IPS-11a (cell line): ENCODE measurements around the gene ING5.
"Not testable (repeated sequence)": the region's sequence is repeated elsewhere in the genome, so short reads cannot be mapped to it uniquely, and the experiment has no call there.

Experiments
- H3K4me3 ChIP-seq: one replicate; pipeline ENCODE4 v1.5.1; 2013; ENCODE audit warnings: low read depth, low read length, control low read depth

ING5 gene

DNA sequence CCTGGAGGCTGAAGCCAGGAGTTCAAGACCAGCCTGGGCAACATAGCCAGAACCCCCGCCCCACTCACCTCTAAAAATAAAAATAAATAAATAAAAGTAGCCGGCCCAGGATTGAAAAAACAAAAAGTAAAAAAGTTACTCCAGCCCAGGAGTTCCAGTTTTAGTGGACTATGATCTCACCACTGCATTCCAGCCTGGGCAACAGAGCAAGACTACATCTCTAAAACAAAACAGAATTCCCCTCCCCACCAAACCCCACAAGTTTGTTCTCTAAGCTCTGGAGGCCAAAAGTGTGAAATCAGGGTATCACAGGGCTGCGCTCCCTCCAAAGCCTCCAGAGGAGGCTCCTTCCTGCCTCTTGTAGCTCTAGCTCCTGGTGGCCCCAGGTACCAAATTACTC lies 34.3 kb downstream of the ING5 start:
- H3K4me3 ChIP-seq: no peak overlapping the region

DNA sequence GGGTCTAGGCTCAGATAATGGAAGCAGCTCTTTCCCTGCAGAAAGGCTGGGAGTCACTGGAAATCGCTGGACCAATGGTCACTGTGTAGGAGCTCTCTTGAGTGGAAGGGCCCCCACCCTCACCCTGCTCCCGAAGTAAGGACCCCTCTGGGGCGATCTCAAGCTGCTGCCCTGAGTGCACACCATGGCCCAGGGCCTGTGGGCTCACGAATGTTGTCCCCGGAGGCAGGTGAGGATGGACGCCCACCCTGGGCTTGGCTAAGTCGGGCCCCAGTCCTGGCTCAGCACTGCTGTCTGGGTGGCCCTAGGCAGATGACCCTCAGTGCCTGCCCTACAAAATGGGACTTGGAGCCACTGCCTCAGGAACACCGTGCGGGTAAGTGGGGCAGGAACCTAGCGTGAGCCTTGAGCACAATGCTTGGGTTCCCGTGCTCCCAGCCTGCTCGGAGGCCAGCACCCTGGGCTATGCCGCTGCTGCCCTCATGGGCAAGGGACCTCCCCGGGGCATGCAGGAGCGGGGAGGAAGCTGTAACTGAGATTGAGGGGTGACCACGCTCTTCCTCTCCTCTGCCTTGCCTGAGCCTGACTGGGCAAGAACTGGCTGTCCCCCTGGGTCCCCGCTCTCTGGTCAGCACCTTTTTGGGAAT lies 36.3 kb downstream of the ING5 start:
- no peak overlapping the region for H3K4me3 ChIP-seq

DNA sequence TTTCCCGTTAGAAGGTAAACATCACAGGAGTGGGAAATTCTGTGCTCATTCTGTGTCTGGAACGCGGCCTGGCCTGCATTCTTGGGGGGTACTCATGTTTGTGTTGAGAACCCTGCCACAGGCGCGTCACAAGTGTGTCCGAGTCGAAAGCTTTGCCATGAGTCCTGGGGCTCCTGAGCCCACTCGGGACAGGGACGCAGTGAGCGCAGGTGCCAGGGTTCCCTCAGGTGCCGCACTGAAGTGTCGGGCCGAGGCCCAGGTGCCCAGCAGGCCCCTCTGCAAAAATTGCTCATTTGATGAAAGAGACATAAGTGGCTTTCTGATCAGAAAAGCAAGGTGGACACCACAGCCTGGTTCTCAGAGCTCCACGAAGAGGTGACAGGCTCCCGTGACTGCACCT lies 37.3 kb downstream of the ING5 start:
- H3K4me3 ChIP-seq: no peak overlapping the region

DNA sequence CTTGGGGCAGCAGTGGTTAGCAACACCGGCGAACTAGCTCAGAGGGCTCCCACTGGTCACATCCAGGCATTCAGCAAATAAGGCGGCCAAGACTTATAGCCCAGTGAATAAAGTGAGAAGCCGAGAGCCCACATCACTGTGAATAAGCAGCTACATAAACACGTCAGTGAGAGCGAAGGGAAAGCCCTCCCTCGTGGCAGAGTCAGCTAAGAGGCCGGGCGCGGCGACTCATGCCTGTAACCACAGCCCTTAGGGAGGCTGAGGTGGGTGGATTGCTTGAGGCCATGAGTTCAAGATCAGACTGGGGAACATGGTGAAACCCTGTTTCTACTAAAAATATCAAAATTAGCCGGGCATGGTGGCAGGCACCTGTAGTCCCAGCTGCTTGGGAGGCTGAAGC lies 37.8 kb downstream of the ING5 start:
- H3K4me3 ChIP-seq: no peak overlapping the region

DNA sequence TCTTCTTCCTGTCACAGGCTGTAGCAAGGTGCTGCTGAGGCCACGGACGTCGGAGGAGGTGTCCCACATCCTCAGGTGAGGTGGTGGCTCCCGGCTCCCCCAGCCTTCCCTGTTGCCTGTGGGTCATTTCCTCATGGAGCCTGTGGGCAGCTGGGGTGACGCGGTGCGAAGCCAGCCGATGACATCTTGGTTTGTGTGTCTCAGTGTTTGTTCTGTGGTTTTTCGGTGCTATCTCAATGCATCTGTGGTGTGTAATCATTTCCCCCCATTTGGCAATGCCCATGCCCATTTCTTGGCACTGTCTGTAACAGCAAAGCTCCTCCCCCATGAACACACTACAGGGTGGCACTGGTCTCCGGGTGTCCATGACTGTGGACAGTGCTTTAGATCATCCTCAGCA lies 39.2 kb downstream of the ING5 start:
- H3K4me3 ChIP-seq: no peak overlapping the region

DNA sequence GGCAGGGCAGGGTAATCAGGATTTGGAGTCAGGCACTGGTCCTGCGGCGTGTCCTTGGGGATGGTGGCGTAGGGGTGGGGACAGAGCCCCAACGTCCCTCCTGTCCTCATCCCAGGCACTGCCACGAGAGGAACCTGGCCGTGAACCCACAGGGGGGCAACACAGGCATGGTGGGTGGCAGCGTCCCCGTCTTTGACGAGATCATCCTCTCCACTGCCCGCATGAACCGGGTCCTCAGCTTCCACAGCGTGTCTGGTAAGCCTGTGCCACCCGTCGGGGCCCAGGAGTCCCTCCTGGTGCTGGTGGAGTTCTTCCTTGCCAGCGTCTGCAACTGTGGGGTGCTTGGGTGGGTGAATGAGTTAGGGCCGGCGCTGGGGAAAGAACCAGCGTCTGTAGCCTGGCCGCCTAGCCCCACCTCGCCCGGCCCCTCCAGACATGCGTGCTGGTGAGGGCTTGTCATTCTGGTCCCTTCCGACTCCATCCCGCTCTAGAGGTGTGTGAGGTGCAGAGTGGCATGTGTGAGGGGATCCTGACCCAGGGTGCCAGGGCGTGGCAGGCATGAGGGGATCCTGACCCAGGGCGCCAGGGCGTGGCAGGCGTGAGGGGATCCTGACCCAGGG lies 40.6 kb downstream of the ING5 start:
- no peak overlapping the region for H3K4me3 ChIP-seq

DNA sequence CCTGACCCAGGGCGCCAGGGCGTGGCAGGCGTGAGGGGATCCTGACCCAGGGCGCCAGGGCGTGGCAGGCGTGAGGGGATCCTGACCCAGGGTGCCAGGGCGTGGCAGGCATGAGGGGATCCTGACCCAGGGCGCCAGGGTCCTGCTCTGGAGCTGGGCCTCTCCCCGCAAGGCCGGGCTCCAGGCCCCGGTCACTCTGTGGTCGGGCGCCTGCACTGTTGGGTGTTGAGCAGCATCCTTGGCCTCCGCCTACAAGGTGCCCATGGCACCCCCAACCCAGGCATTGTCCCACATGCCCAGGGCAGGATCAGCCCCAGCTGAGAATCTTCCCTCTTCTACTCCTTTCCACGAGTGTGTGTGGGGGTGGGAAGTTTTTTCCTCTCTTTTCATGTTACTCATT lies 41.2 kb downstream of the ING5 start:
- not testable (repeated sequence) for H3K4me3 ChIP-seq

DNA sequence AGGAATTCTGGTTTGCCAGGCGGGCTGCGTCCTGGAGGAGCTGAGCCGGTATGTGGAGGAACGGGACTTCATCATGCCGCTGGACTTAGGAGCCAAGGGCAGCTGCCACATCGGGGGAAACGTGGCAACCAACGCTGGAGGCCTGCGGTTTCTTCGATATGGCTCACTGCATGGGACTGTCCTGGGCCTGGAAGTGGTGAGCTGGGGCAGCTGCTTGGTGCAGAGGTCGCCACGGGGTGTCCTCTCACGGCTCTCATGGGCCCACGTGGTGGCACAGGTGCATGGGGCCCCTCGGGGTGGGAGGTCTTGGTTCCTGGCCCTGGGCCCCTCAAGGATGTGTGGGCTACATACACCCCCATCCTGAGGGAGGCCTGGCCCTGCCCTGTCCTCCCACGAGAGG lies 41.8 kb downstream of the ING5 start:
- no peak overlapping the region for H3K4me3 ChIP-seq

- H3K4me3 ChIP-seq: no peak overlapping the region
Observed at GRCh38 chr2:241744028-241744754, 42.4 kb downstream of the ING5 start.

- H3K4me3 ChIP-seq: no peak overlapping the region
Observed at GRCh38 chr2:241745276-241745675, 43.4 kb downstream of the ING5 start.

GRCh38 chr2:241746084-241746483 lies 44.2 kb downstream of the ING5 start:
- H3K4me3 ChIP-seq: no peak overlapping the region

GRCh38 chr2:241748468-241749256 lies 46.8 kb downstream of the ING5 start:
- no peak overlapping the region for H3K4me3 ChIP-seq

- no peak overlapping the region for H3K4me3 ChIP-seq
Observed at GRCh38 chr2:241750076-241750840, 48.4 kb downstream of the ING5 start.

DNA sequence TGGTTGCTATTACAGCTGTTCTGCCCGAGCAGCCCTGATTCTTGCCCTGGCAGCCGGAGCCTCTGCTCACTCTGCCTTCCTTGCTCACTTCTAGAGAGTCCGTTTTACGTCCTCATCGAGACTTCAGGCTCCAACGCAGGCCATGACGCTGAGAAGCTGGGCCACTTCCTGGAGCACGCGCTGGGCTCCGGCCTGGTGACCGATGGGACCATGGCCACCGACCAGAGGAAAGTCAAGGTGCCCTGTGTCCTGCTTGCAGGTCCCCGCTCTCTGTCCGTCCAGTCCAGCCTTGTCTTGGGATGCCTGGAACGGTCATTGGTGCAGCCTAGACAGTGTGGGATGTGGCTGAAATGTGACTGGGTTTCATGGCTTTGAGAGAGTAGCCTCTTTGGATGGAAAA lies 49.3 kb downstream of the ING5 start:
- no peak overlapping the region for H3K4me3 ChIP-seq

- no peak overlapping the region for H3K4me3 ChIP-seq
Observed at GRCh38 chr2:241751776-241752175, 49.9 kb downstream of the ING5 start.

- H3K4me3 ChIP-seq: no peak overlapping the region
Observed at GRCh38 chr2:241752253-241752652, 50.4 kb downstream of the ING5 start.

- H3K4me3 ChIP-seq: no peak overlapping the region
Observed at GRCh38 chr2:241752689-241753276, 50.9 kb downstream of the ING5 start.

DNA sequence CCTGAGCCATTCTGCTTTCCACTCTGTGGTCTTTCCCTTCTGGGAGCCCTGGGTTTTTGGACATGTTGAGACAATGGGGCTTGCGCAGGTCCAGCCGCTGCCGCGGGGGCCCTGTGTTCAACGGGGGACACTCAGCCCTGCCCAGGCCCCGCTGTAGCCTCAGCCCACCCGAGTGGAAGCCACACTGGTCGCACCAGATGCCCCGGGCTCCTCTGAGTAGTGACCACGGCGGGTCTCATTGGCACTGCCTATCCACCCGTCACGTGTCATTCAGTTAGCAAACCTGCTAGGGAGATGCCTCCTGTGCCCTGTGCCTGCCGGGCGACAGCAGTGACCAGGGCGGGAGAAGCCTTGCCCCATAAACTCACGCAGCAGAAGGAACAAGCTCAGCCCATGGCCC lies 51.7 kb downstream of the ING5 start:
- no peak overlapping the region for H3K4me3 ChIP-seq

- H3K4me3 ChIP-seq: no peak overlapping the region
Observed at GRCh38 chr2:241754042-241754441, 52.2 kb downstream of the ING5 start.

DNA sequence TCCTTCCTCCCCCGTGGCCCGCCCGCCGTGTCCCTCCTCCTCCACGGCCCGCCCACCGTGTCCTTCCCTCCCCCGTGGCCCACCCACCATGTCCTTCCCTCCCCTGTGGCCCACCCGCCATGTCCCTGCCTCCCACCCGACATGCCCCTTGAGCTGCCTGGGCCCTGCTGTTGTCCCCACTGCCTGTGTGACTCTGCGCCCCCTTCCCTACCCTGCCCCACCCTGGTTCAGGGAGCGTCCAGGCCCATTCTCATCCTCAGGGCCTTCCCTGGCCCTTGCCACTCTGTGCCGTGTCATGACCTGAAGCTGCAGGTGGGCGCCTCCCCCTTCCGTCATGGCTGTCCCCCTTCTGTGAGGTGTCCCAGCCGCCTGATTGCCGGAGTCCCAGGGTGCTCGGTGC lies 53.3 kb downstream of the ING5 start:
- no peak overlapping the region for H3K4me3 ChIP-seq
